ENCODE measurements around the gene ZDHHC13. TPM values are rescaled to one million over a fixed set of nuclear protein-coding genes. Genes with fewer than 3 reads are reported as not detected.

Gene ZDHHC13
- total RNA-seq, 1 experiment from 2014 or later = 8.3 TPM

GRCh38 chr11:19173004-19173689 is 56.2 kb downstream of the ZDHHC13 start:
- H3K4me1 Mint-ChIP-seq (ENCODE audit: insufficient read depth, unreplicated experiment) = no peaks in the 10 kb centered on the region
- CTCF ChIA-PET = interaction anchor here (0.7 to 2.0 kb wide), 3 partner anchors 12 to 103 kb away, joined by 4 read pairs; no protein-coding TSS in a partner anchor

GRCh38 chr11:19173964-19174638 is 57.1 kb downstream of the ZDHHC13 start:
- Mint-ChIP-seq H3K36me3 (ENCODE audit: insufficient read depth, unreplicated experiment) (peaks cover 45% of the 10 kb centered on the region), H3K4me3 (ENCODE audit: unreplicated experiment) (no peak overlapping the region), H3K27me3 (ENCODE audit: insufficient read depth, unreplicated experiment) (no peaks in the 10 kb centered on the region), H3K9me3 (ENCODE audit: unreplicated experiment) (no peaks in the 10 kb centered on the region), H3K27ac (ENCODE audit: low read depth, unreplicated experiment) (no peak overlapping the region), H3K4me1 (ENCODE audit: insufficient read depth, unreplicated experiment) (no peaks in the 10 kb centered on the region)
- ChIA-PET CTCF (interaction anchor here (0.7 to 2.0 kb wide), 2 partner anchors 103 to 379 kb away, joined by 3 to 4 read pairs; no protein-coding TSS in a partner anchor), POLR2A (no interaction called here)
- intact Hi-C loops (cut with micrococcal nuclease) = no loop called here
- no TSS peak for BruUV-seq (replicated peaks)
- no peak for TF ChIP-seq CTCF (IDR thresholded peaks at IDR 0.05; ENCODE audit: unreplicated experiment)
- DNase-seq (ENCODE audit: unreplicated experiment) = no peak

More at GRCh38 chr11:19173004-19173689, 56.2 kb downstream of the ZDHHC13 start:
- peaks cover 43% of the 10 kb centered on the region for H3K36me3 Mint-ChIP-seq (ENCODE audit: insufficient read depth, unreplicated experiment)
- POLR2A ChIA-PET = no interaction called here
- DNase-seq (ENCODE audit: unreplicated experiment) = no peak
- intact Hi-C loops (cut with micrococcal nuclease) = no loop called here
- H3K9me3 Mint-ChIP-seq (ENCODE audit: unreplicated experiment) = no peaks in the 10 kb centered on the region
- H3K27ac Mint-ChIP-seq (ENCODE audit: low read depth, unreplicated experiment) = no peak overlapping the region
- H3K27me3 Mint-ChIP-seq (ENCODE audit: insufficient read depth, unreplicated experiment) = no peaks in the 10 kb centered on the region
- no TSS peak for BruUV-seq (replicated peaks)
- H3K4me3 Mint-ChIP-seq (ENCODE audit: unreplicated experiment) = no peak overlapping the region
- TF ChIP-seq CTCF (IDR thresholded peaks at IDR 0.05; ENCODE audit: unreplicated experiment) = no peak

- BruUV-seq (replicated peaks) = no TSS peak
- DNase-seq (ENCODE audit: unreplicated experiment) = no peak
- TF ChIP-seq CTCF (IDR thresholded peaks at IDR 0.05; ENCODE audit: unreplicated experiment) = no peak
- peaks cover 36% of the 10 kb centered on the region for H3K36me3 Mint-ChIP-seq (ENCODE audit: insufficient read depth, unreplicated experiment)
- intact Hi-C loops (cut with micrococcal nuclease) = no loop called here
- ChIA-PET POLR2A (interaction anchor here (1.0 kb wide), 1 partner anchor 13 kb away, joined by 3 read pairs; no protein-coding TSS in a partner anchor), CTCF (interaction anchor here (0.7 kb wide), 1 partner anchor 13 kb away, joined by 3 read pairs; no protein-coding TSS in a partner anchor)
- no peak overlapping the region for H3K27ac Mint-ChIP-seq (ENCODE audit: low read depth, unreplicated experiment)
- no peak overlapping the region for H3K4me3 Mint-ChIP-seq (ENCODE audit: unreplicated experiment)
- no peaks in the 10 kb centered on the region for H3K27me3 Mint-ChIP-seq (ENCODE audit: insufficient read depth, unreplicated experiment)
- H3K4me1 Mint-ChIP-seq (ENCODE audit: insufficient read depth, unreplicated experiment) = no peaks in the 10 kb centered on the region
- H3K9me3 Mint-ChIP-seq (ENCODE audit: unreplicated experiment) = no peaks in the 10 kb centered on the region
Measured at GRCh38 chr11:19176629-19177186, 59.7 kb downstream of the ZDHHC13 start.

All from MCF 10A (cell line).